ENCODE data around the gene HSD3B1.
"Not testable (repeated sequence)": the region's sequence is repeated elsewhere in the genome, so short reads cannot be mapped to it uniquely, and the experiment has no call there.

Gene HSD3B1

DNA sequence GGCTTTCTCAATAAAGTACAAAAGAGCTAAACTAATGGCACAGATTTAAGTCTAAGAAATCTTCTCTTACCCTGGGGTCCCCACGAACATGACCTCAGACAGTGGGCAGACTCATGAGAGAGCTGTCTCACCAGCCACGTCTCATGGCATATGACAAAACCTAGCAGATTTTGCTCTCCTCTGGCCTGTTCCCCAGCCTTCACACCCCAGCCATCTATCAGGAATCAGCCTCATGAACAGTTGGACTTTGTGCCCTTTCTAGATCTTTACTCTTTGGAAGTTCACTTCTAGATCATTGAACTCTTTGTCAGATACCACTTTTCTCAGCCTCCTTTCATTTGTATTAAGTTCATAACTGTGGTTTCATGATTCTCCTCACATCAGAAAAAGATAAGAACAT, 14.2 kb upstream of the HSD3B1 start:
- no peak for DNase-seq (ENCODE audit: low spot score)

DNA sequence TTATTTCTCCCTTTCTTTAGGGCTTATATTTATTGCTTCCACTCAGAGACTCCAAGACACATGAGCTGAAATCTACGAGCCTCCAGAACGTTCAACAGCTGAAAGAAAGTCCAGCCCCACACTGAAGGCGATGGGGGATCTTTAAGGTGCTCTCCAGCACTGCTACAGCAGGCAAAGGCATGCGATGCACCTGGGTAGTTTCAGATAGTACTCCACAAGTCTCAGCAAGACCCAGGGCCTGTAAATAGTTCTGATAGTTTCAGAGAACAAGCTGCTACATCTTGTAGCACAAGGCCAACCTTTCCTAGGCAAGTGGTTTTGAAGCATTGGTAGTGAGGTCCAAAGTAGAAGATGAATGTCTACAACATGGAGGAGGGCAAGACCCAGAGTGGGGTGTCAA, 2.2 kb upstream of the HSD3B1 start:
- no peak for DNase-seq (ENCODE audit: low spot score)

DNA sequence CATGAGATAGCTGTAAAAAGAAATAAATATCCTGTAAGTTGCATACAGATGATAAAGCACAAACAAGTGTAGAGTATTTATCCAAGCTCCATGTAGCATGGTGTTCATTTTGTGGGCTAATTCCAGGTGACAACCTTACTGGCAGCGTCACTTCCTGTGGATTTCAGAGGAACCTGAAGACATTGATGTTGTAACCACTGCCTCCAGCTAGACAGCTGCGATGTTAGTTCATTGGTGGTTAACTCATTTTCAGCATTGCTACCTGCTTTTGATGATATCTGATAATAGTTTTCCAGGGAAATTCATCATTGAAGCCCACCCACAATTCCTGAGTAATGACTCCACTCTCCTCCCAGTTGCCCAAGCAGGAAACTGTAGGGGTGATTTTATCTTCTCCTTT, 3.0 kb downstream of the HSD3B1 start:
- DNase-seq (ENCODE audit: low spot score) = no peak

DNA sequence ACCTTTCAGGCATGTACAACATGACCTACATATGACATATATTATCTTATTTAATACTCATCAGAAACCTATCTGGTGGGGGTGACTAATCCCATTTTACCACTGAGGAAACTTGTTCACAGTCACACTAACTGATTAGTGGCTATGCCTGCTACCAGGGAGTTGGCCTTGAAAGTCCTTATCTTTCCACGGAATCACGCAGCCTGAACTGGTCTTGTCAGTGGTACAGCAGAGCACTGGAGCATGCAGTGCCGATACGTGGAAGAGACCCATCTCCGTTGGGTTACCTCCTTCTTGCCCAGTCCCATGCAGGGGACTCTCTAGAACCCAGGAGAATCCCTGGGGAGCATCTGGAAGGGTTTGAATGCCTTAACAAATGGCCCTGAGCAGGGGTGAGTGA, 8.2 kb downstream of the HSD3B1 start:
- DNase-seq (ENCODE audit: low spot score) = no peak

DNA sequence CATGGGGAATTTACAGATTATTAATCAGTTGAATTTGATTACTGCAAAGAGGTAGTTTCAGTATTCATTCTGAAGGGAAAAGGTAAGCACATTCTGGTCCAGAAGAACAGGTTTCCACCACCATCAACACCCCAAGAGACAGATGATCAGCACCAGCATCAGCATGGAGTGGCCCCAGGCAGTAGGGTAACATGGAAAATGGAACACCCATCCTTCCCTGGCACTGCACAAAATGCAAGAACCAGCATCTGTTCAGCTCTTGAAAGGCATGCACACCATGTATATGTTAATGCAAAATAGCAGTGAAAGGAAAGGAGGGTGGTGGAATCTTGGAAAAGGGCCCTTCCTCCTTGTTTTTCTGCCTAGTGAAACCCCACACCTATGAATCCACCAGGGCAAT, 9.2 kb downstream of the HSD3B1 start:
- no peak for DNase-seq (ENCODE audit: low spot score)

DNA sequence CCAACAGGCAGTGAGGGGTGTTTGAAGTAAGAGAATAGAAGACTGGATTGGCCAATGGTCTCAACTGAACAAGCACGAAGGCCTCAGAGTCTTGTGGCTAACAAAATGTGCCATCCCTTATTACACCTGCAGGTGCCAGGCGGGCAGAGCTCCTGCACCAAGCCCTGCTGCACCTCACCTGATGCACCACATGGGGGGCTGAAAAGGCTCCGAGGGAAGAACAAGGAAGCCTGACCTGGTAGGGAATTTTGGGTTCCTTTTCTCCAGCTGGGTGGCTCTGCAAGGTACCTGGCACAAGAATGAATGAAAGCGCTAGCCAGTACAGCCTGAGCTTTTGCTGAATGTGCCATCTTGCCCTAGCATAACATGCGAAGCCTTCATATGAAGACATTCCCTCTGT, 9.7 kb downstream of the HSD3B1 start:
- no peak for DNase-seq (ENCODE audit: low spot score)

DNA sequence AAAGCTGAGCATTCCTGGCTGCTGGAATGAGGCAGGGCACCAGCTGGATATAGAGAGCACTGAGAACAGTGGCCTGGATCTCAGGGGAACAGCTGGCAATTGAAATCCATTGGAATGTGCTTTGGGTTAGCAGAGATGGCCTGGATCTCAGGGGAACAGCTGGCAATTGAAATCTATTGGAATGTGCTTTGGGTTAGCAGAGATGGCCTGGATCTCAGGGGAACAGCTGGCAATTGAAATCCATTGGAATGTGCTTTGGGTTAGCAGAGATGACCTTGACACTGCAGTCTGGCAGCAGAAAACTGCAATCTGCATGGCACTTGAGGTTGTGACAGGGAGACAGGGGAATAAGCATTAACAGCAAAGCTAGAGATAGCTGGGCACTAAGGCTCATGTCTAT, 10.7 kb downstream of the HSD3B1 start:
- DNase-seq (ENCODE audit: low spot score) = not testable (repeated sequence)

DNA sequence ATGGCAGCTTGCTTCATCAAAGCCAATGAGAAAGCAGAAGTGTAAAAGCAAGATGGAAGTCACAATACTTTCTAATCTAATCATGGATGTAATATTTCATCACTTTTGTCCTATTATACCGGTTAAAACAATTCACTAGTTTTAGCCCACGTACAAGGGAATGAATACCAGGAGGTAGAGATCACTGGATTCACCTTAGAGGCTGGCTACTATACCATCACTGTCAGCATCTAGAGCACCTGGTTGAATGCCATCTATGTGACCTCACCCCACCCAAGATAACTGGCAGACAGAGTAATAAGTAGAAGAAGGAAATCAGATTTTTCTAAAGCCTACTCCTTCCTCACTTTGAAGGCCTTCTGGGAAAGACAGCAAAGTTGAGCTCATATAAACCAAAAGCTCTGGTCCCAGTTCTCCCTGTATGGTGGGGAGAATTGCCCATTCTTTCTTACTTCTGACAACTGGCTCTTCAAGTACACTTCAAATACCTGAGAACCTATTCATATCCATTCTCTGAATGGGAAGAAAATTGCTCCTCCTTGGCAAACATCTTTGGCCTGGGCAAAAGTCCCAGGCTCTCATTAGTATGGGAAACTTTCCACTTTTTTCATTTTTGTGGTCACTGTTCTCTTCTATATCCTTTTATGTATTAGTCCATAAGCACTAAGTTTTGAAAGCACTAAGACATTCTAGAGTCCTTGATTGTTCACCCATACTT, 24.8 kb downstream of the HSD3B1 start:
- no peak for DNase-seq (ENCODE audit: low spot score)

DNA sequence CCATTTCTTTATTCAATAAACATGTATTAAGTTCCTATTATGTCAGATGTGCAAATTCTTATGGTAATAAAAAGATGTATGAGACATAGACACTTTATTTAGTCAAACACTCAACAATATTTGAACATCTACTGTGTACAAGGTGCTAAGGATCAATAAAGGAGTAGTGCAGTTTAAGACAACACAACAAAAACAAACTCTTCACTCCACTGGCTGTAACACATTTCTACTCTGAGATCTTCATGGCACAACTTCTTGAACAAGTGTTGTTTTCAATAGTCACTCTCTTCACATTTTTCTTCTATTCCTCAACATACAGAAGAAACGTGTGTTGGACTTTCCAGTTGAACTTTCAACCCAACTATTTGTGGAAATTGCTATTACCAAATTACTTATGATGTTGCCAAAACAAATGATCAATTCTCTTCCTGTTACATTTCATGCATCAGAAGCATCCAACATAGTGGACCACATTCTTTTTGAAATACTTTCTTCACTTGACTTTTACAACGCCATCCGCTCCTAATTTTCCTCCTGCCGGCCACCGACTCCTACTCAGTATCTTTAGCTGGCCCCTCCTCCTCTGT, 25.4 kb downstream of the HSD3B1 start:
- no peak for DNase-seq (ENCODE audit: low spot score)

DNA sequence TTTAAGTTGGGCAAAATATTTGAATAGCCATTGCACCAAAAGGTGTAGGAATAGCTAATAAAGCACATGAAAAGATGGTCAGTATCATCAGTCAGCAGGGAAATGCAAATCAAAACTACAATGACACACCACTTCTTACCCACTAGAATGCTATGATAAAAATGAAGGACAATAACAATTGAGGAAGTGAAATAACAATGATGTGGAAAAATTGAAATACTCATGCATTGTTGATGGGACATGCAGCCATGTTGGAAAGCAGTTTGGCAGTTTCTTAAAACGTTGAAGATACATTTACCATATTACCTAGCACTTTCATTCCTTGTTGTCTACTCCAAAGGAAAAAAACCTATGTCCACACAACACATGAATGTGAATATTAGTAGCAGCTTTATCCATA, 28.4 kb downstream of the HSD3B1 start:
- no peak for DNase-seq (ENCODE audit: low spot score)

DNA sequence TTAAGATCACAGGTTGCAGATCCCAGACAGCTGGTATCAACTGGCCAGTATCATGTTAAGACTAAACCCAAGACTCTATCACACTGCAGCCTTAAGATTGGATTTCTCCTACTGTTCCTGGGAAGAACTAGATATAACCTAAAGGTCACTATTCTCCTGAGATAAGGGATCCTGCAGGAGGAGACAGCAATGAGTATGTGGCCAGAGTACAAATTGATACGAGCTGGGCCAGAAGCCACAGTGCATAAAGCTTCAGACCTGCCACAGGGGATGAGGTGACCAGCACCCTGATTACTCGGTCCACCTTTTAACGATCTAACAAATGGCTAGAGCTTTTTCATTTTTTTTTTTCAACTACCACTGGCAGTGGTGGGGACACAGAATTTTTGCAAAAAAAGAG, 31.0 kb downstream of the HSD3B1 start:
- no peak for DNase-seq (ENCODE audit: low spot score)

DNA sequence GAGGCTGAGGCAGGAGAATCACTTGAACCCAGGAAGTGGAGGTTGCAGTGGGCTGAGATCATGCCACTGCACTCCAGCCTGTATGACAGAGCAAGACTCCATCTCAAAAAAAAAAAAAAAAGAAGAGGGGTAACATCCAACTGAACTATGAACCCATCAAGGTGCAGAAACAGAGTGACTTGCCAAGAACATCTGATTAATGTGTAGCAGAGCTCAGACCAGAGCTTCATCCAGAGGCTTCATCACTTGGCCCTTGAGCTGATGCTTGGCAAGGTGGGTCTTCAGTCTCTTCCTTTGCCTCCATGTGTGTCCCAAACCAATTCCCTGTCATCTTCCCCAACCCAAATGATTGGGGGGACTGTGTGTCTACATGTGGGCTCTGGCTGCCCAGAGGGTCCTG, 32.6 kb downstream of the HSD3B1 start:
- no peak for DNase-seq (ENCODE audit: low spot score)

DNA sequence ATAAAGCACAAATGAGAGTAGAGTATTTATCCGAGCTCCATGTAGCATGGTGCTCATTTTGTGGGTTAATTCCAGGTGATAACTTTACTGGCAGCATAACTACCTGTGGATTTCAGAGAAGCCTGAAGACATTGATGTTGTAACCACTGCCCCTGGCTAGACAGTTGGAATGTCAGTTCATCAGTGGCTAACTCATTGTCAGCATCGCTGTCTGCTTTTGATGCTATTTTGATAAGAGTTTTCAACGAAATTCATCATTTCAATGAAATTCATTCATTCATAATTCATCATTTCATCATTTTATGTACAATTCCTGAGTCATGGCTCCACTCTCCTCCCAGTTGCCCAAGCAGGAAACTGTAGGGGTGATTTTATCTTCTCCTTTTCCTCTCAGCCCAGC, 34.4 kb downstream of the HSD3B1 start:
- no peak for DNase-seq (ENCODE audit: low spot score)

DNA sequence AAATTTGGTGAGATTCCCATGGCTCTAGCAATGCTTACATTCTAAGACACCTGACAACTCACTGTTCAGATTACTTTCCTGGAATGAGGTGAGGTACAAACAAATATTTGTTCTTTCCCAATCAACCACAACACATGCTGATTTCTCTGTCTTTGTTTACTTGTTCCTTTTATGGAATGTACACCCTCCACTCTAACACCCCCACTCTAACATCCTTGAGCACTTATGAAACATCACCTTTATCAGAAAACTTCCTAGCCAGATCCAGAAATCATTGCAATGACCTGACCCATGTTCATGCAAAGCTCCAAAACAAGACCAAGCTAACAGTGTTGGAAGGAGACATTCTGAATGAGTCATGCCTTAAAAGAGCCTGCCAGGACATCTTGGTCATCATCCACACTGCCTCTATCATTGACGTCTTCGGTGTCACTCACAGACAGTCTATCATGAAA, 35.5 kb downstream of the HSD3B1 start:
- no peak for DNase-seq (ENCODE audit: low spot score)

DNA sequence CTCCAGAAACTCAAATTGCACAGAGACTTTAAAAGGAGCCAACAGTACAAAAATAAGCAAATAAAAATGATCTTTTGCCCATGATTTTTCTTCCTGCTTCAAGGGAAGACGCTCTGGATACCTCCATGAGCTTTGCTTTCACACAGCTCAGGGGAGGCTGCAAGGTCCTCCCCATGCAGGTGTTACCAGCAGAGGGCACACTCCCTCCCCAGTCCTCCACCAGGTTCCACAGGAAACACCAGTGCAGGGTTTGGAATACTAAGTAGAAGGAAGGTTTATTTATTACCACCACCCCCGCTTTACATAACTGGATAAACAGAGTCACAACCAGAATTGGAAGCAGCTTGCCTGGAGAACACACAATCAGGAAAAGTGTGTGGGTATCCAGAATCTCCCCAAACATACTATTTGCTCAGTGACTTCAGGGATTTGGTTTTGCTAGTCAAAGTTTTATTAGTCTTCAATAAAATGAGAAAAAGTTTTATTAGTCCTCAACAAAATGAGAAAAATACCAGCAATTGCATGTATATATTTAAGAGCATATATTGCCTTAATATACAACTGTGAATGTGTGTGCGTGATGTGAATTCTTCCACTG, 37.3 kb downstream of the HSD3B1 start:
- no peak for DNase-seq (ENCODE audit: low spot score)

DNA sequence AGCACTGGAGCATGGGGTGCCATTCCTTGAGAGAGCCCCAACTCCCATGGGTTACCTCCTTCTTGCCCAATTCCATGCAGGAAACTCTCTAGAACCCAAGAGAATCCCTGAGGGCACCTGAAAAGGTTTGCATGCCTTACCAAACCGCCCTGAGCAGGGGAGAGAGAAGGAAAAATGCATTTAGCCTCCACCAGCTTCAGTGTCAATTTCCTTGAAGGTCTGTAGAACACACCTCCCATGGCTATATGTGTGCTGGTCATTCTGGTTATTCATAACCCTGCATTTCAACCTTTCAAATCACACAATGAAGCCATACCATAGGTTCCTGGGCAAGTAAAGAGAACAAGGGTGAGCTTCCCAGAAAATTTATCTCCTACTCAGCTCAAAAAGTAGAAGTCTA, 39.6 kb downstream of the HSD3B1 start:
- no peak for DNase-seq (ENCODE audit: low spot score)

DNA sequence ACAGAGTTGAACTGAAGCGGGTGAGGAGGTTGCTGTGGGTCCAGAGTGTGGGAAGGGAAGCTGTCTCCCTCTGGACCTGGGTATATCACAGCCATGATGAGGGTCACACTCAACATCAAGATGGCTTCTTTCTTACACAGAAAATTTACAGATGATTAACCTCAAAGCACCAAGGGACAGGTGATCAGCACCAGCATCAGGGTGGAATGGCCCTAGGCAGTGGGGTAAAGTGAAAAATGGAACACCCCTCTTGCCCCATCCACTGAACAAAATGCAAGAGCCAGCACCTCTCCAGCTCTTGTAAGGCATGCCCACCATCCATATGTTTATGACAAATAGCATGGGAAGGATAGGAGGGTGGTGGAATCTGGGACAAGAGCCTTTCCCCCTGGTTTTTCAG, 40.3 kb downstream of the HSD3B1 start:
- DNase-seq (ENCODE audit: low spot score) = no peak

DNA sequence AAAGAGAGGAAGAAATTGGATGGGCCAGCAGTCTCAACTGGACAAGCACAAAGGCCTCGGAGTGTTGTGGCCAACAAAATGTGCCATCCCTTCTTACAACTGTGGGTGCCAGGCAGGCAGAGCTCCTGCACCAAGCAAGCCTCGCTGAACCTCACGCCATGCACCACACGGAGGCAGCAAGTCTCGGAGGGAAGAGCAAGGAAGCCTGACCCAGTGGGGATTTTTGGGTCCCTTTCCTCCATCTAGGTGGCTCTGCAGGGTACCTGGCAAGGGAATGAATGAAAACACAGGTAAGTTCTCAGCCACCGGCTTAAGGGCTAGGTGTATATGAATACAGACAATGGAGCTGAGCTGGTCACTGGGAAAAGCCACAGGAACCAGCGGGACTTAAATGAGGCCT, 40.8 kb downstream of the HSD3B1 start:
- no peak for DNase-seq (ENCODE audit: low spot score)

DNA sequence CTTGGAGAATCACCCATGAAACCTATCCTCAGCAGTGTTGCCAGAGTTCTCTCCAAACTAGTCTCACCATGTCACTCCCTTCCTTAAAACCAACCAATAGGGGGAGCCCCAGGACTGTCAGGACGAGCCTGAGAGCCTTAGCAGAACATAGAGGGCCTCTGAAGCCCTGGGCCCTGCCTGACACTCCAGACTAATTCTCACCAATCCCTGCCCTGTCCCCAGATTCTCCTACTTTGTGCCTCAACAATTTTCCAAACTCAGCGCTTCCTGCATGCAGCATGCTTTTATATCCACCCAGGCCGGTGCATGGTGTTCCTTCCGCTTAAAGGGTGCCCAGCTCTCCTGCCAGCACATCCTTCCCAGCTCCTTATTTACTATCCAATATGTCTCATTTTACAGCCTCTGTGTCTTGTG, 42.7 kb downstream of the HSD3B1 start:
- peak; percentile 71 for DNase-seq (ENCODE audit: low spot score)

DNA sequence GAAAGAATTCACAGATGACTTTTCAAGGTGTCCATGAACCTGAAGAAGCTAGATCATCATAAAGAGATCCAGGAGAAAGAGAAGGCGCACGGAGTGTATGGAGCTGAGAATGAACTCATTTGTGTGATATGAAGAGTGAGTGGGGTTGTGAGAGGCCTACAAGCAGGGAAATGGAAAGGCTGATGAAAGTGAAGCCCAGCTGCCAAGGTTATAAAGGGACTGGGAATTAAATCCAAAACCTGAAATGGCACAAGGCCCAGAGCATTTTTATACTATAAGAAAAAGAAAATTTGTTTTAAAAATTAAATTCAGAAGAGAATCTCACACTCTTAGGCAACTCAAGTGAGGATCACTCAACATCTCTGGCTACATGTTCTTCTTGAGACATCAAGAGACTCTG, 43.4 kb downstream of the HSD3B1 start:
- no peak for DNase-seq (ENCODE audit: low spot score)

DNA sequence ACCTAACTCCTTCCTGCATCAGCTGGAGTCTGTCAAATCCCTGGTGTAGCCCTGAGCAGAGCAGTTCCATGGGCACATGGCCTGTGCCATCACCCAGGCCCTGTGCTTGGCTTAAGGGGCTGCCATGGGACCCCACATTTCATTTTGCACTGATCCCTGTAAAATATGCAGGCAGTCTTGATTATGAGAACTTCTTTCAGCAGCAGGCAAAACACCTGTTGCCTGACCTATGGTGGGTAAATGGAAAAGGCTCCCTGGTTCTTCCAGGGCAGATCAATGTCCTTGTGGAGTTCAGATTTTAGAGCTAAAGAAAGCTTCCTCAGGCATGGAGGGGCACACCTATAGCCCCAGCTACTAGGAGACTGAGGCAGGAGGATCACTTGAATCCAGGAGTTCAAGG, 44.2 kb downstream of the HSD3B1 start:
- DNase-seq (ENCODE audit: low spot score) = no peak

DNA sequence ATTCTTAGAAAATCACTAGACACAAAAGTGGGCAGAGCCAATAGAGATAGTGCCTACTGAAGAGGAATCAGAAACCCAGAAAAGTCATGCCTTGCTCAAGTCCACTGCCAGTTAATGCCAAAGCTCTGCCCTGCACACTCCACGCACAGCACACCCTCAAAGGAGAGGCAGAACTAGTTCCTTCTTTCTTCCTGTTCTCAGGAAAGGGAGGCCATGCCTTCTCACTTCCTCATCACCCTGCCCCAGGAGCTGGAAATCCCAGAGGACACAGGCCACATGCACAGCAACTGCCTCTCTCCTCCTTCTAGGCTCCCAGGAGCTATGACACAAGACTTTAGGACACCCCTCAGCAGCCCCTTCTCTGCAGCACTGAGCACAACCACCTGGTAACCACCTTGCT, 45.6 kb downstream of the HSD3B1 start:
- DNase-seq (ENCODE audit: low spot score) = not testable (repeated sequence)

DNA sequence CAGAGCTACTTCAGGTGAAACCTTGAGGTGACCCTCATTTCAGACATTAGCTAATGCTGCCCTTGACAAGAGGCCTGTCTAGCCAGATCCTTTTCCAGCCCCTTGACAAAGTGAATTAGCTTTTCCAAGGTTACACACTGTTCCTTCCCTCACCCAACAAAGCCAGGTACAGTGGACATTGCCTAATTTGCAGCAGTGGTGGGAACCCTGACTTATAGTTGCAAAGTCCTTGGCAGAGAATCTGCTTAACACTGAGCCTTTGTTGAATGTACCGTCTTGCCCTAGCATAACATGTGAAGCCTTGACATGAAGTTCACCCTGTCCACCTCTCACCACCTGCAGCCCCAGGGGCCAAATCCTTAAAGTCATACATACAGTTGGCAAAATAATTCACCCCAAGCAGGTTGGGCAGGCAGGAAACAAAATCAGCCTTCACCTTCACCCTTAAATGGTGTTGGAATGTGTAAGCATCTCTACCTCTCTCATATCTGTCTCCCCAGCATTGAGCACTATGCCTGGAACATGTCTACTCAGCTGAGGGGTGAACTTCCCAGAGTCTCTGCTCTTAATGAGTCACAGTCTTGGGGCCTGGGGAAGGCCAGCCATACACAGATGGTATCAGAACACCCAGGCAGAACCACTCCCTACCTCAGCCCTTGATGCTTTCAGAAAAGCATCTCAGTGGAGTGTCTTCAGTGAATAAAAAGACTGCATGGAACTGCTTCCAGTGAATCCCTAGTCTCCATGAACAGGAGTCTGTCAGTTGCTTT, 46.5 kb downstream of the HSD3B1 start:
- not testable (repeated sequence) for DNase-seq (ENCODE audit: low spot score)

All from putamen (tissue), 1 donor.